ENCODE data around the gene PURB.
"Not testable (repeated sequence)": the region's sequence is repeated elsewhere in the genome, so short reads cannot be mapped to it uniquely, and the experiment has no call there.

The PURB gene

GRCh38 chr7:44885394-44886317 is at the start of gene PURB:
Gene PURB (minus strand): TSS chr7:44885530. CDS start chr7:44885348, 182 bp downstream.
- ChIA-PET CTCF (interaction anchor here (0.8 to 2.3 kb wide), 11 partner anchors 9 to 348 kb away, joined by 3 to 12 read pairs (median 4); no protein-coding TSS in a partner anchor), POLR2A (interaction anchor here (0.9 to 1.6 kb wide), 5 partner anchors 9 to 279 kb away, joined by 3 to 5 read pairs (median 5); partner anchors contain the start of genes H2AZ2 and OGDH)
- DNase-seq (ENCODE audit: extremely low spot score), result peak; percentile 96
- TF ChIP-seq, protein P1, sequence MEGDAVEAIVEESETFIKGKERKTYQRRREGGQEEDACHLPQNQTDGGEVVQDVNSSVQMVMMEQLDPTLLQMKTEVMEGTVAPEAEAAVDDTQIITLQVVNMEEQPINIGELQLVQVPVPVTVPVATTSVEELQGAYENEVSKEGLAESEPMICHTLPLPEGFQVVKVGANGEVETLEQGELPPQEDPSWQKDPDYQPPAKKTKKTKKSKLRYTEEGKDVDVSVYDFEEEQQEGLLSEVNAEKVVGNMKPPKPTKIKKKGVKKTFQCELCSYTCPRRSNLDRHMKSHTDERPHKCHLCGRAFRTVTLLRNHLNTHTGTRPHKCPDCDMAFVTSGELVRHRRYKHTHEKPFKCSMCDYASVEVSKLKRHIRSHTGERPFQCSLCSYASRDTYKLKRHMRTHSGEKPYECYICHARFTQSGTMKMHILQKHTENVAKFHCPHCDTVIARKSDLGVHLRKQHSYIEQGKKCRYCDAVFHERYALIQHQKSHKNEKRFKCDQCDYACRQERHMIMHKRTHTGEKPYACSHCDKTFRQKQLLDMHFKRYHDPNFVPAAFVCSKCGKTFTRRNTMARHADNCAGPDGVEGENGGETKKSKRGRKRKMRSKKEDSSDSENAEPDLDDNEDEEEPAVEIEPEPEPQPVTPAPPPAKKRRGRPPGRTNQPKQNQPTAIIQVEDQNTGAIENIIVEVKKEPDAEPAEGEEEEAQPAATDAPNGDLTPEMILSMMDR (IDR thresholded peaks at IDR 0.05; ENCODE audit: control extremely low read depth, extremely low read depth, low read depth, missing control alignments), result no peak

DNA sequence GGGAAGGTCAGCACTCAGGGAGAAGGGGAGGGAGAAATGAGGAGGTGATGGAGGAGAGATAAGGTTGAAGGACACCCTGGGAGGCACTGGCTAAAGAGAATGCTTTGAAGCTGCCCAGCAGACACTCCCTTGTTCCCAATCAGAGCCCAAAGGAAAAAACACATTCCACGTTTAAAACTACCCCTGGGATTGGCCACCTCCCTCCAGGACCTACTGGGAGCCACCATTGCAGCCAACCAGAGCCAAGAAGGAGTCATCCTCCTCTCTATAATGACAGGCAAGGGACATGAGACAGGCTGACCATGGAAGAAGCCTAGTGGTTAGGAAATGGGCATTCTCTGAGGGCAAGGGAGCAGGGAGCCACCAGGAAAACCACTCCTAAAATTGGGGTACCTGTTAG is 49.7 kb upstream of the PURB start:
- no peak for DNase-seq (ENCODE audit: extremely low spot score)
- POLR2A ChIA-PET, result no interaction called here
- TF ChIP-seq, protein P1 (IDR thresholded peaks at IDR 0.05; ENCODE audit: control extremely low read depth, extremely low read depth, low read depth, missing control alignments), result no peak
- CTCF ChIA-PET, result interaction anchor here (0.9 to 1.6 kb wide), 3 partner anchors 13 to 352 kb away, joined by 3 read pairs; no protein-coding TSS in a partner anchor

GRCh38 chr7:44934510-44934909 is 49.2 kb upstream of the PURB start:
- DNase-seq (ENCODE audit: extremely low spot score); POLR2A ChIA-PET: not testable (repeated sequence)
- CTCF ChIA-PET, result interaction anchor here (0.9 kb wide), 1 partner anchor 13 kb away, joined by 3 read pairs; no protein-coding TSS in a partner anchor

GRCh38 chr7:44930921-44931320 is 45.6 kb upstream of the PURB start:
- TF ChIP-seq, protein P1 (IDR thresholded peaks at IDR 0.05; ENCODE audit: control extremely low read depth, extremely low read depth, low read depth, missing control alignments), result no peak
- POLR2A ChIA-PET, result no interaction called here
- CTCF ChIA-PET, result interaction anchor here (1.4 kb wide), 2 partner anchors 82 to 205 kb away, joined by 3 to 6 read pairs; no protein-coding TSS in a partner anchor
- DNase-seq (ENCODE audit: extremely low spot score), result no peak

DNA sequence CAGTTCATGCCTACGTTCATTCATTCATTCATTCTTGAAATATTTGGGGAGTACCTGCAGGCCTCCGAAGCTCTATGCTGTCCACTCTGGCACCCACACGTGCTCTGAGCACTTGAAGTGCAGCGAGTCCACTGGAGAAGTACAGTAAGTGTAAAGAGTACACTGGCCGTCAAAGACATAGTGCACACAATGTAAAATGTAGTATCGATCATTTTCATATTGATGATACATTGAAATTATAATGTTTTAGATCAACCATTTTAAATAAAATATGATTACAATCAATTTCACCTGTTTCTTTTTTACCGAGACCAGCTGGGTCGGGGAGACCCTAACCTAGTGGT is 37.0 kb upstream of the PURB start:
- TF ChIP-seq, protein P1 (IDR thresholded peaks at IDR 0.05; ENCODE audit: control extremely low read depth, extremely low read depth, low read depth, missing control alignments), result no peak
- CTCF ChIA-PET, result interaction anchor here (0.6 to 12.2 kb wide), 18 partner anchors 9 to 340 kb away, joined by 3 to 158 read pairs (median 4); partner anchors contain the start of genes H2AZ2 and TMED4
- no peak for DNase-seq (ENCODE audit: extremely low spot score)
- POLR2A ChIA-PET, result no interaction called here

- peak; percentile 87 for DNase-seq (ENCODE audit: extremely low spot score)
- CTCF ChIA-PET, result interaction anchor here (0.6 to 12.2 kb wide), 20 partner anchors 9 to 356 kb away, joined by 3 to 158 read pairs (median 4); partner anchors contain the start of genes H2AZ2 and TMED4
- POLR2A ChIA-PET, result no interaction called here
- TF ChIP-seq, protein P1 (IDR thresholded peaks at IDR 0.05; ENCODE audit: control extremely low read depth, extremely low read depth, low read depth, missing control alignments), result peak; percentile 96
These were observed 36.4 kb upstream of the PURB start for GRCh38 chr7:44921607-44922350.

Data from GM10248 (cell line).